HEK293T (cell line): ENCODE results near the gene IQSEC1.

Source experiments
- ARNT ChIP-seq: fragments of 450-650 bp; IDR thresholded peaks from 2 replicates; pipeline ENCODE4 v1.6.1; 2017; ENCODE audit warnings: mild to moderate bottlenecking
- BHLHE40 ChIP-seq: fragments of 450-650 bp; IDR thresholded peaks from 2 replicates; pipeline ENCODE4 v1.6.1; 2016; ENCODE audit warnings: mild to moderate bottlenecking, moderate library complexity, borderline replicate concordance
- ELF4 ChIP-seq: fragments of 450-650 bp; IDR thresholded peaks from 2 replicates; pipeline ENCODE4 v1.6.1; 2017; ENCODE audit warnings: antibody characterized with exemption
- FOXA1 ChIP-seq: fragments of 450-650 bp; IDR thresholded peaks from 2 replicates; pipeline ENCODE4 v1.6.1; 2016; ENCODE audit warnings: mild to moderate bottlenecking
- FOXK2 ChIP-seq: fragments of 450-650 bp; IDR thresholded peaks from 2 replicates; pipeline ENCODE4 v1.6.1; 2016; ENCODE audit warnings: mild to moderate bottlenecking
- LEF1 ChIP-seq: fragments of 450-650 bp; IDR thresholded peaks from 2 replicates; pipeline ENCODE4 v1.6.1; 2017; ENCODE audit warnings: mild to moderate bottlenecking, borderline replicate concordance
- SP1 ChIP-seq: fragments of 450-650 bp; IDR thresholded peaks from 2 replicates; pipeline ENCODE4 v1.6.1; 2017
- TARDBP ChIP-seq: fragments of 450-650 bp; IDR thresholded peaks from 2 replicates; pipeline ENCODE4 v1.6.1; 2016
- ZNF384 ChIP-seq: fragments of 450-650 bp; IDR thresholded peaks from 2 replicates; pipeline ENCODE4 v1.6.1; 2016

- TF ChIP-seq TARDBP = no peak
- TF ChIP-seq FOXA1 = no peak
- TF ChIP-seq ZNF384 = no peak
- TF ChIP-seq ARNT = no peak
- no peak for TF ChIP-seq BHLHE40
- TF ChIP-seq SP1 = no peak
- TF ChIP-seq LEF1 = no peak
- TF ChIP-seq ELF4 = no peak
- TF ChIP-seq FOXK2 = no peak
These were observed 99.4 kb downstream of the IQSEC1 start for GRCh38 chr3:12973827-12974226.
